ENCODE results near the gene ADSL.

The ADSL gene

GRCh38 chr22:40410272-40410671 is 64.0 kb downstream of the ADSL start:
- Histone ChIP-seq H3F3A (ENCODE audit: insufficient read depth, low read length) (no peaks in the 10 kb centered on the region), H3K27me3 (replicated peaks; ENCODE audit: insufficient read depth, low read length) (no peaks in the 10 kb centered on the region), H3K4me2 (ENCODE audit: low read depth, low read length) (no peak overlapping the region), H4K20me1 (ENCODE audit: insufficient read depth, low read length) (no peaks in the 10 kb centered on the region), H3K79me2 (ENCODE audit: low read length) (no peaks in the 10 kb centered on the region), H3K9me2 (replicated peaks; ENCODE audit: insufficient read depth, low read length) (no peaks in the 10 kb centered on the region), H3K4me3 (ENCODE audit: low read length) (no peak overlapping the region), H3K36me3 (replicated peaks; ENCODE audit: insufficient read depth, low read length) (peaks cover 4% of the 10 kb centered on the region; the same call in 1 of the 2 replicates), H2AFZ (ENCODE audit: low read length) (no peak overlapping the region), H3K4me1 (ENCODE audit: low read length) (no peaks in the 10 kb centered on the region), H3K9me3 (replicated peaks; ENCODE audit: insufficient read depth, low read length) (no peaks in the 10 kb centered on the region), H3K9ac (ENCODE audit: low read length) (no peak overlapping the region), H3K27ac (ENCODE audit: low read length) (no peak overlapping the region)
- no peak for DNase-seq
- TF ChIP-seq CTCF (IDR thresholded peaks at IDR 0.05; ENCODE audit: low read length) (no peak), EZH2phosphoT487 (IDR thresholded peaks at IDR 0.05; ENCODE audit: low read length) (no peak), EZH2 (optimal IDR thresholded peaks at IDR 0.05; ENCODE audit: low read depth, low read length) (no peak)

- Histone ChIP-seq H3K9me3 (replicated peaks; ENCODE audit: insufficient read depth, low read length) (no peaks in the 10 kb centered on the region), H3K9me2 (replicated peaks; ENCODE audit: insufficient read depth, low read length) (no peaks in the 10 kb centered on the region), H2AFZ (ENCODE audit: low read length) (no peak overlapping the region), H3K27ac (ENCODE audit: low read length) (no peak overlapping the region), H3K4me3 (ENCODE audit: low read length) (no peak overlapping the region), H3K4me2 (ENCODE audit: low read depth, low read length) (no peak overlapping the region), H3K4me1 (ENCODE audit: low read length) (no peaks in the 10 kb centered on the region), H4K20me1 (ENCODE audit: insufficient read depth, low read length) (no peaks in the 10 kb centered on the region), H3K79me2 (ENCODE audit: low read length) (no peaks in the 10 kb centered on the region), H3K36me3 (replicated peaks; ENCODE audit: insufficient read depth, low read length) (peaks cover 4% of the 10 kb centered on the region; the same call in 1 of the 2 replicates), H3K9ac (ENCODE audit: low read length) (no peak overlapping the region), H3F3A (ENCODE audit: insufficient read depth, low read length) (no peaks in the 10 kb centered on the region), H3K27me3 (replicated peaks; ENCODE audit: insufficient read depth, low read length) (no peaks in the 10 kb centered on the region)
- TF ChIP-seq EZH2phosphoT487 (IDR thresholded peaks at IDR 0.05; ENCODE audit: low read length), result no peak
- TF ChIP-seq EZH2 (optimal IDR thresholded peaks at IDR 0.05; ENCODE audit: low read depth, low read length), result no peak
- no peak for TF ChIP-seq CTCF (IDR thresholded peaks at IDR 0.05; ENCODE audit: low read length)
- DNase-seq, result no peak
Measured at GRCh38 chr22:40410731-40411505, 64.6 kb downstream of the ADSL start.

GRCh38 chr22:40411506-40411861 is 65.2 kb downstream of the ADSL start:
- H3K9me3 ChIP-seq (replicated peaks; ENCODE audit: insufficient read depth, low read length), result no peaks in the 10 kb centered on the region
- H3F3A ChIP-seq (ENCODE audit: insufficient read depth, low read length), result no peaks in the 10 kb centered on the region
- H3K9me2 ChIP-seq (replicated peaks; ENCODE audit: insufficient read depth, low read length), result no peaks in the 10 kb centered on the region
- no peaks in the 10 kb centered on the region for H3K79me2 ChIP-seq (ENCODE audit: low read length)
- no peak overlapping the region for H3K4me3 ChIP-seq (ENCODE audit: low read length)
- H3K36me3 ChIP-seq (replicated peaks; ENCODE audit: insufficient read depth, low read length), result peaks cover 4% of the 10 kb centered on the region; the same call in 1 of the 2 replicates
- H3K4me2 ChIP-seq (ENCODE audit: low read depth, low read length), result no peak overlapping the region
- no peak for DNase-seq
- TF ChIP-seq EZH2phosphoT487 (IDR thresholded peaks at IDR 0.05; ENCODE audit: low read length) (no peak), CTCF (IDR thresholded peaks at IDR 0.05; ENCODE audit: low read length) (no peak), EZH2 (optimal IDR thresholded peaks at IDR 0.05; ENCODE audit: low read depth, low read length) (no peak)
- no peaks in the 10 kb centered on the region for H4K20me1 ChIP-seq (ENCODE audit: insufficient read depth, low read length)
- no peaks in the 10 kb centered on the region for H3K27me3 ChIP-seq (replicated peaks; ENCODE audit: insufficient read depth, low read length)
- H3K9ac ChIP-seq (ENCODE audit: low read length), result no peak overlapping the region
- H3K4me1 ChIP-seq (ENCODE audit: low read length), result no peaks in the 10 kb centered on the region
- H3K27ac ChIP-seq (ENCODE audit: low read length), result no peak overlapping the region
- H2AFZ ChIP-seq (ENCODE audit: low read length), result no peak overlapping the region
